ENCODE results near the gene ZDHHC14.

The ZDHHC14 gene

DNA sequence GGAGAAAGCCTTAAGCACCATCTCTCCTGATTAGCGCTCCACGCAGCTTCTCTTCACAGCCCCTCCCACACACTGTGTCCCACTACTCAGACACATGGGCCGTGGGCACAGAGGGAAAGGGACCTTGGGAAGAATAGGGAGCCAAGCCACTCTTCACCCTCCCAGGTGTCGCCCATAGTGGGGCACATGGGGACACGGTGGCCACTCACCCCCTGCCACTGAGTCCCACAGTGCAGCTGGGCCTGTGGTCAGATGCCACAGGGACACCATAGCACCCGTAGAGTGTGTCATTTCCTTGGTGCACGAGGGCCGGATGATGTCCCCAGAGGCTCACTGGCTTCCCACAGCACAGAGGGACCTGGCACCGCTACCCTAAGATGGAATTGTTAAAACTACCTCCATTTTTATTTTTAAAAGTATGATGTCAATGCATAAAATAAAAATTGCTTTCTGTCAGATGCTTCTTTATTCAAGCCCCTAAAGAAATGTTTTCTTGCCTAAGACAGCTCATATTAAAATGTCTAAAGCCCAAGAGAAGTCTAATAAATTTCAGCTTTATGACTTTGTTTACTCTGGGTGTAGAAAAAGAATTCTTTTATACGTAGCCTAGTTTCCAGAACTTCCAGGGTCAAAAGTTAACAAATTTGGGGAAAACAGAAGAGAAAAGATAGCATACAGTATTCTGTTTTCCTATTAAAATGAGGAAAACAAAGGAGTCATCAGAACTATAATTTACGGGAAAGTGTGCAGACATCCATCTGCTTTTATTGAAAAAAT, 251.0 kb downstream of the ZDHHC14 start:
- DNase-seq = no peak

DNA sequence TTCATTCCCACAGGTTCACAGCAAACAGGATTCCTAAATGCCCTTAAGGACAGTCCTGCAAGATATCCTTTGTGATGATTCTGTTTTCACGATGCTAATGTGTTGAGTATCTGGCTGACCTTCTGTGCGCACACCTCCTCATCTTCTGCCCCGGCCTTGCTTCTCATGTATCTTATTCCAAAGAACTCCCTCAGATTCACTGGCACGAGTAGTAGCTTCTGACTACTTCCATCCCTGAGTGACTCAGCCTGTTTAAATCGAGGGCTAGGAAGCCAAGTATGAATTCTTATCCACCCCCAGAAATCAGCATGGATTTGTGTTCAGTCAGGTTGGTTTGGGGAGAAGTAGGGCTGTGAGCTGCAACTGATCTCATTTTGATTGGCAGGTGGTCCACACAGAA, 251.8 kb downstream of the ZDHHC14 start:
- DNase-seq = no peak

DNA sequence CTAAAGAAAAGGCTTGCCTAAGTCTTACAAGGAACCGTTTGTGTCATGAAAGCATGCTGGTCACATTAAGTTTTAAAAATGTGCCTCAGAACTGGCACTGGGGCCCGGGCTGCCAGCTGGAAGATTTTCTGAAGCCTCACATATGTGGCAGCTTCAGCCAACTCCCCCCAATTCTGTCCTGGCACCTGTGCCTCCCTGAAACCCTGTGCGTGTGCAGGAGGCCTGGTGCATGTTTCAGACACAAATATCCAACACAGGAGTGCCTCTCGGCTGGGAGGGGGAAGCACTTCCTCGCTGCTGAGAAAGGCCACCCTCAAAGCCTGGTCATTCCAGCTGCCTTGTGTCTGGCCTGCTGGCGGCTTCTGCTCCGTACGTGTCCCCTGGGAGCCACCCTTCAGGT, 253.6 kb downstream of the ZDHHC14 start:
- no peak for DNase-seq

GRCh38 chr6:157635388-157636244, 254.6 kb downstream of the ZDHHC14 start:
- DNase-seq = no peak

- no peak for DNase-seq
These were observed 256.5 kb downstream of the ZDHHC14 start for GRCh38 chr6:157637516-157637915.

- no peak for DNase-seq
These were observed 257.1 kb downstream of the ZDHHC14 start for GRCh38 chr6:157637941-157638662.

DNA sequence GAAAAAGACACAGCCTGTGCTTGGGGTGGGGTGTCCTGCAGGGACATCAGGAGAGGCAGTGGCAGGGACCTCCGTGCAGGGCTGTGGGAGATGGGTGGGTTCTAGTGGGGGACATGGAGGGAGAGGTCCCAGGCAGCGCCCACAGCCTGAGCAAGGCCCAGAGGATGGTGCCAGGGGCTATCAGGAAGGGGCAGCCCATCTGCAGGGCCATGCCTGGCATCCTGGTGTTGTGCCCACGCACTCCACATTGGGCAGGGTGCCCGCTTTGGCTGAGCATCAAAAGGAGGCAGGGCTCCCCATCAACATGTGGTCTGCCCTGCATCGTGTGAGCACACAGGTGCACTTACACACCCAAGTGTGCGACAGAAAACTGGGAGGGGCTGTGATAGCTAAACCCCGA, 257.8 kb downstream of the ZDHHC14 start:
- DNase-seq = no peak

- no peak for DNase-seq
These were observed 259.9 kb downstream of the ZDHHC14 start for GRCh38 chr6:157640746-157641451.

GRCh38 chr6:157641837-157642236, 260.8 kb downstream of the ZDHHC14 start:
- DNase-seq = no peak

- no peak for DNase-seq
These were observed 261.7 kb downstream of the ZDHHC14 start for GRCh38 chr6:157642736-157643135.

- no peak for DNase-seq
These were observed 263.2 kb downstream of the ZDHHC14 start for GRCh38 chr6:157644043-157644810.

- DNase-seq = no peak
These were observed 264.3 kb downstream of the ZDHHC14 start for GRCh38 chr6:157645201-157645795.

DNA sequence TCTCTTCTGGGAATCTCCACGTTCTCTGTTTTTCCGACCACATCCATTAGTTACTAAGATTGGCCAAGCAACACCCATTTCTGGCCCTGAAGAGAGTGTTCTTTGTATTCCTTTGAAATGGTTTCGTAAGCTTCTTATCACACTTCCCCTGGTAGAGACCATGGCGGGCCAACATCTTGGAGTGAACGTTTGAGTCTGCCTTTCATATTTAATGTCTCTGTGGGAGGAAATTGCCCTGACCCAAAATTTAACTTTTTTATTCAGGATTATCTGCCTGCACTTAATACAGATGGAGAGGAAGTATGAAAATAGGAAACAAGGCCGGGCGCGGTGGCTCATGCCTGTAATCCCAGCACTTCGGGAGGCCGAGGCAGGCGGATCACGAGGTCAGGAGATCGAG, 265.0 kb downstream of the ZDHHC14 start:
- DNase-seq = no peak

- DNase-seq = no peak
These were observed 266.4 kb downstream of the ZDHHC14 start for GRCh38 chr6:157647261-157647915.

GRCh38 chr6:157648561-157648960, 267.6 kb downstream of the ZDHHC14 start:
- no peak for DNase-seq

DNA sequence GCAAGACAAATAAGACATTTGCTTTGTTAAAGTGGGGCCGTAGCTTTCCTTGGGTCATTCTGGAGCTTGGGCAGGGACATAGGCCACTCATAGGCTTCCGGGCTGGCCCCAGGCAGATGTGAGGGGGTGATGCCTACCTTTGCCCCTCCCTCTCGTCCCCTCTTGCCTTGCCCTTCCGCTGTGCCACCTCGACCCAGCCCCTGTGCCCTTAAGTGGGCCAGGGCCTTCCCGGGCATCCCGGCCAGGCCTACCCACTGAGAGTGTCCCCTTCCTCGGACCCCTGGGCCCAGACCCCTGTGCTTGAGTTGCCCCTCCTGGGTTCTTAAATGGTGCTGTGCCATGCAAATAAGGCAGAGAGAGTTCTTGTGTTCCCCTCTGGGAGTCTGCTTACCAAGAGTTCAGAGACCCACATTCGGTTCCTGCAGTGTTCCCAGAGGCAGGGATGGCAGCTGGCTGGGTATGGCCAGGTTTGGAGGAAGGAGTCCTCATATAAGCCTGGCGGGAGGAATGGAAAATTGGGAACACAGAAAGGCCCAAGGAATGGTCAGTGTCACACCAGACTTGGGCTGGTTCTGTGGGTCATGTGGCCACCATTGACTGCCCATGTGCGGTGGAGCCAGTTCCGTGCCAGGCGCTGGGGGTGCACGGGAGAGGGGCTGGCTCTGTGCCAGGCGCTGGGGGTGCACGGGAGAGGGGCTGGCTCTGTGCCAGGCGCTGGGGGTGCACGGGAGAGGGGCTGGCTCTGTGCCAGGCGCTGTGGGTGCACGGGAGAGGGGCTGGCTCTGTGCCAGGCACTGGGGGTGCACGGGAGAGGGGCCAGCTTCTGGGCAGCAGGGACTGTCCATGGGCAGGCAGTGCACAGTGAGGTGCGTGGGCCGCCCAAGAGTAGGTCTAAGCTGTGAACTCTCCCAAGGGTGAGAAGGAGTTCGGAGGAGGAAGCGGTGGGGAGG, 268.6 kb downstream of the ZDHHC14 start:
- no peak for DNase-seq

GRCh38 chr6:157650261-157650640, 269.3 kb downstream of the ZDHHC14 start:
- DNase-seq = no peak

DNA sequence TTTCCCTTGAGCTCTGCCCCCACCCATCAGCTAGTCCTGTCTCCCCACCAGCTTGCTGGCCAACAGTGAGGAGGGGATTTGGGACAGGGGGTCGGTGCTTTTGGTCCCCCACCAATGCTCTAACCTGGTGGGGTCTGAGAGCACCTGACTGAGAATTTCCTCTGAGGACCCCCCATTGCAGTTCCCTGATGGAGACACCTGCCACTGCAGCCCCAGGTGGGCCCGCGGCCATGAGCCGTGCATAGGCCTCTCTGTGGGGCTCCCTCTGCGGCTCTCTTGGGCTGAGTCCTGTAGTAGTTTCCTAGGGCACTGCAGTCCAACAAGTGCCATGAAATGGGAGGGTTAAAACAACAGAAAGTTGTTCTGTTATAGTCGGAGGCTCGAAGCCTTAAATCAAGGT, 269.8 kb downstream of the ZDHHC14 start:
- no peak for DNase-seq

GRCh38 chr6:157651731-157652490, 270.9 kb downstream of the ZDHHC14 start:
- DNase-seq = no peak

Data from NCI-H2107 (cell line).